Sigmoid colon (tissue), 4 donors: Measurements from ENCODE around the gene LRRN4.

Experiments used
- CTCF ChIP-seq, 4 experiments: fragments of 450-650 bp in 3 of 4; fragments of 200-600 bp in 1 of 4; IDR thresholded peaks; one replicate each; pipeline ENCODE4 v1.5.1; 2016 to 2019; ENCODE audit warnings: antibody characterized with exemption in 4 of 4, mild to moderate bottlenecking in 3 of 4, moderate library complexity in 2 of 4
- EP300 ChIP-seq, 4 donors: sonication (generic); formaldehyde crosslinking; IDR thresholded peaks; one replicate each; pipeline ENCODE4 v1.6.1; 2017; ENCODE audit warnings: antibody characterized with exemption in 4 of 4
- POLR2AphosphoS5 ChIP-seq, 4 donors: sonication (generic); formaldehyde crosslinking; IDR thresholded peaks; one replicate each; pipeline ENCODE4 v1.6.1; 2017; ENCODE audit warnings: antibody characterized with exemption in 4 of 4

DNA sequence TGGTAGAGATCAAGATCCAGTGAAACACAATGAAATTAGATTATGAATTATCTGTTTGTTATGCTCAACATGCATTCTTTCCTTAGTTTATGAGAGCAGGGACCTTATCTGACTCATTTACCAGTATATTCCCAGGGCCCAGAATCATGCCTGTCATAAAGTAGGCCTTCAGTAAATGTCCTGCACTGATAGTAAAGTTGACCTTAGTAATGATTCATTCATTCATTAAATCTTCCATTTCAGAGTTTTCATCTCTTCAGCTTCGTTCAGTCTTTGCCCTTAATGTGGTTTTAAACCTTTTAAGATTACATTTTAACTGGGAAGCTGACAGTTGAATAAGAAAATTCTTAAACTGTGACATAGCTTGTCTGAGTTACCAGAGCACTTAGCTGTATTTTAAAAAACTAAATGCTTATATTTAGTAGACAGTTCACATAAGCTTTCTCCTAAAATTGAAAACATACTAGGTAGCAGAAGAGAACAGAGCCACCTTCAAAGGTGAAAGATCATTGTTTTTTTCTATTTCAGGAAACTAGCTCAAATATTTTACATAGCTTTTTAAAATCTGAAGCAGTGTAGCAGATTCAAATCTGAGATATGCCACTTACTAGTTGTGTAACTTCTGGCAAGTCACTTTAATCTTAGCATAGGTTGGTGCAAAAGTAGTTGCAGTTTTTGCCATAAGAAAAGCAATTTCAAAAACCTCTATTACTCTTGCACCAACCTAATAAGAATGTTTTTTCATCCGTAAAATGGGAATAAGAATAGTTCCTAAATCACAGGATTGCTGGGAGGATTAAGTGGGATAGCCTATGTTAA is 62.0 kb downstream of the LRRN4 start:
- TF ChIP-seq EP300 (IDR thresholded peaks at IDR 0.05) (no peak), CTCF (IDR thresholded peaks at IDR 0.05) (no peak), POLR2AphosphoS5 (IDR thresholded peaks at IDR 0.05) (no peak)
